Stomach (tissue), 4 donors: ENCODE data around the gene FES.

Experiments used
- EP300 ChIP-seq: sonication (generic); formaldehyde crosslinking; IDR thresholded peaks from one replicate; pipeline ENCODE4 v1.6.1; 2017; ENCODE audit warnings: antibody characterized with exemption
- POLR2A ChIP-seq, 4 donors: fragments of 450-650 bp; IDR thresholded peaks; one replicate each; pipeline ENCODE4 v1.6.1; 2016; ENCODE audit warnings: antibody characterized with exemption in 4 of 4, control low read depth in 2 of 4, mild to moderate bottlenecking in 1 of 4, moderate library complexity in 1 of 4
- POLR2AphosphoS5 ChIP-seq, 3 donors: sonication (generic); formaldehyde crosslinking; IDR thresholded peaks; one replicate each; pipeline ENCODE4 v1.6.1; 2016; ENCODE audit warnings: antibody characterized with exemption in 3 of 3
- TF ChIP-seq, protein P1 (sequence below), 7 experiments: fragments of 450-650 bp in 4 of 7; fragments of 200-600 bp in 3 of 7; sonication (generic) in 3 of 7; IDR thresholded peaks; one replicate each; pipeline ENCODE4 v1.5.1; 2016 to 2019; ENCODE audit warnings: antibody characterized with exemption in 7 of 7, control low read depth in 2 of 7, mild to moderate bottlenecking in 1 of 7

DNA sequence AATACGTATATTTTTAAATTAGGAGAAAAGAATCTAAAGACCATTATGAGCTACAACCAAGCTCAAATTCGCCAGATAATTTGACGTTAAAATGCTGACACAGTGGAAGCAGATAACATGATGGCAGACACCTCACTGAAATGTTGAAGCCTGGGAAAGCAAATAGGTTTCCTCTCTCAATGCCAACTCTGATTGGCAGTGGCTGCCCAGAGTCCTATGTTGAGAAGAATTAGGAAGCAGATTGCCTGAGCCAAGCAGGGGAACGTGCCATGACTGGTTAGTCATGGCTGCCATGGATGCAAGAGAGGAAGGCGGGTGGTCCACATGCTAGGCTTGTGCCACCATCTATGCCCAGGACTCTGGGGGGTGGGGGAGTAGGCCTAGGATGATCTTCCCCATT, 54.0 kb downstream of the FES start:
- TF ChIP-seq, protein P1, sequence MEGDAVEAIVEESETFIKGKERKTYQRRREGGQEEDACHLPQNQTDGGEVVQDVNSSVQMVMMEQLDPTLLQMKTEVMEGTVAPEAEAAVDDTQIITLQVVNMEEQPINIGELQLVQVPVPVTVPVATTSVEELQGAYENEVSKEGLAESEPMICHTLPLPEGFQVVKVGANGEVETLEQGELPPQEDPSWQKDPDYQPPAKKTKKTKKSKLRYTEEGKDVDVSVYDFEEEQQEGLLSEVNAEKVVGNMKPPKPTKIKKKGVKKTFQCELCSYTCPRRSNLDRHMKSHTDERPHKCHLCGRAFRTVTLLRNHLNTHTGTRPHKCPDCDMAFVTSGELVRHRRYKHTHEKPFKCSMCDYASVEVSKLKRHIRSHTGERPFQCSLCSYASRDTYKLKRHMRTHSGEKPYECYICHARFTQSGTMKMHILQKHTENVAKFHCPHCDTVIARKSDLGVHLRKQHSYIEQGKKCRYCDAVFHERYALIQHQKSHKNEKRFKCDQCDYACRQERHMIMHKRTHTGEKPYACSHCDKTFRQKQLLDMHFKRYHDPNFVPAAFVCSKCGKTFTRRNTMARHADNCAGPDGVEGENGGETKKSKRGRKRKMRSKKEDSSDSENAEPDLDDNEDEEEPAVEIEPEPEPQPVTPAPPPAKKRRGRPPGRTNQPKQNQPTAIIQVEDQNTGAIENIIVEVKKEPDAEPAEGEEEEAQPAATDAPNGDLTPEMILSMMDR (IDR thresholded peaks at IDR 0.05): no peak
- TF ChIP-seq POLR2AphosphoS5 (IDR thresholded peaks at IDR 0.05) (no peak), POLR2A (IDR thresholded peaks at IDR 0.05) (no peak), EP300 (no peak)
